ES-I3 (cell line): ENCODE measurements around the gene ZSWIM1.

Source experiments
- H3K36me3 ChIP-seq: 2 replicates; pipeline ENCODE4 v1.6.1; 2013; ENCODE audit warnings: mild to moderate bottlenecking, low read length, control low read depth, moderate library complexity; ENCODE audit not compliant: insufficient read depth
- H3K4me1 ChIP-seq: 2 replicates; pipeline ENCODE4 v1.6.1; 2013; ENCODE audit warnings: mild to moderate bottlenecking, control low read depth, low read length; ENCODE audit not compliant: insufficient read depth
- H3K9ac ChIP-seq: 2 replicates; pipeline ENCODE4 v1.6.1; 2013; ENCODE audit warnings: low read depth, mild to moderate bottlenecking, low read length, moderate library complexity
- H3K9me3 ChIP-seq: 2 replicates; pipeline ENCODE4 v1.6.1; 2013; ENCODE audit warnings: mild to moderate bottlenecking, low read length, moderate library complexity; ENCODE audit not compliant: control insufficient read depth, insufficient read depth

ZSWIM1 gene

GRCh38 chr20:45848421-45848820, 32.6 kb upstream of the ZSWIM1 start:
- Histone ChIP-seq H3K36me3 (peaks cover 12% of the 10 kb centered on the region; the same call in 1 of the 2 replicates), H3K9me3 (no peaks in the 10 kb centered on the region), H3K4me1 (peaks cover 4% of the 10 kb centered on the region; the same call in 1 of the 2 replicates), H3K9ac (no peak overlapping the region)

GRCh38 chr20:45848969-45849582, 32.0 kb upstream of the ZSWIM1 start:
- Histone ChIP-seq H3K4me1 (peaks cover 4% of the 10 kb centered on the region; the same call in 1 of the 2 replicates), H3K9me3 (no peaks in the 10 kb centered on the region), H3K9ac (no peak overlapping the region), H3K36me3 (peaks cover 12% of the 10 kb centered on the region; the same call in 1 of the 2 replicates)

- Histone ChIP-seq H3K36me3 (peaks cover 12% of the 10 kb centered on the region; the same call in 1 of the 2 replicates), H3K9ac (no peak overlapping the region), H3K4me1 (peaks cover 13% of the 10 kb centered on the region), H3K9me3 (no peaks in the 10 kb centered on the region)
These were observed 30.8 kb upstream of the ZSWIM1 start for GRCh38 chr20:45850238-45850637.

- no peak overlapping the region for H3K9ac ChIP-seq
- H3K9me3 ChIP-seq, result no peaks in the 10 kb centered on the region
- H3K36me3 ChIP-seq, result peaks cover 10% of the 10 kb centered on the region; the same call in 1 of the 2 replicates
- H3K4me1 ChIP-seq, result peaks cover 13% of the 10 kb centered on the region
These were observed 30.1 kb upstream of the ZSWIM1 start for GRCh38 chr20:45850926-45851325.

- H3K9ac ChIP-seq, result no peak overlapping the region
- no peaks in the 10 kb centered on the region for H3K9me3 ChIP-seq
- H3K36me3 ChIP-seq, result peaks cover 8% of the 10 kb centered on the region; the same call in 1 of the 2 replicates
- H3K4me1 ChIP-seq, result peaks cover 13% of the 10 kb centered on the region
These were observed 29.5 kb upstream of the ZSWIM1 start for GRCh38 chr20:45851501-45851900.

- Histone ChIP-seq H3K9ac (no peak overlapping the region), H3K9me3 (no peaks in the 10 kb centered on the region), H3K4me1 (peaks cover 13% of the 10 kb centered on the region), H3K36me3 (peaks cover 7% of the 10 kb centered on the region; the same call in 1 of the 2 replicates)
These were observed 28.7 kb upstream of the ZSWIM1 start for GRCh38 chr20:45852326-45852725.

- no peaks in the 10 kb centered on the region for H3K9me3 ChIP-seq
- no peak overlapping the region for H3K9ac ChIP-seq
- peaks cover 2% of the 10 kb centered on the region; the same call in 1 of the 2 replicates for H3K36me3 ChIP-seq
- H3K4me1 ChIP-seq, result peaks cover 17% of the 10 kb centered on the region
These were observed 27.5 kb upstream of the ZSWIM1 start for GRCh38 chr20:45853484-45853883.

- no peaks in the 10 kb centered on the region for H3K36me3 ChIP-seq
These were observed 23.7 kb upstream of the ZSWIM1 start, which contains the start of the genes ACOT8 and ZSWIM3 for GRCh38 chr20:45857114-45857881. TSS of gene ACOT8 (minus strand) at chr20:45857392. CDS start at chr20:45857315, 77 bp downstream. TSS of gene ZSWIM3 (plus strand) at chr20:45857614. CDS start at chr20:45857826, 212 bp downstream.

GRCh38 chr20:45857882-45858216, 23.2 kb upstream of the ZSWIM1 start:
- Histone ChIP-seq H3K36me3 (no peaks in the 10 kb centered on the region), H3K4me1 (peaks cover 23% of the 10 kb centered on the region), H3K9me3 (no peaks in the 10 kb centered on the region), H3K9ac (peak overlapping the region; percentile 95)

More at GRCh38 chr20:45857114-45857881, 23.7 kb upstream of the ZSWIM1 start, which contains the start of the genes ACOT8 and ZSWIM3:
- H3K9ac ChIP-seq, result peak within 1 kb of the TSS; percentile 95
- H3K9me3 ChIP-seq, result no peaks in the 10 kb centered on the region
- H3K4me1 ChIP-seq, result peaks cover 23% of the 10 kb centered on the region

- H3K9ac ChIP-seq, result no peak overlapping the region
- no peaks in the 10 kb centered on the region for H3K36me3 ChIP-seq
- H3K9me3 ChIP-seq, result no peaks in the 10 kb centered on the region
- H3K4me1 ChIP-seq, result peaks cover 13% of the 10 kb centered on the region
These were observed 21.1 kb upstream of the ZSWIM1 start for GRCh38 chr20:45859916-45860315.

- Histone ChIP-seq H3K9me3 (no peaks in the 10 kb centered on the region), H3K4me1 (peaks cover 10% of the 10 kb centered on the region), H3K36me3 (no peaks in the 10 kb centered on the region), H3K9ac (no peak overlapping the region)
These were observed 20.3 kb upstream of the ZSWIM1 start for GRCh38 chr20:45860560-45861220.

GRCh38 chr20:45861221-45862075, 19.6 kb upstream of the ZSWIM1 start:
- no peaks in the 10 kb centered on the region for H3K36me3 ChIP-seq
- no peaks in the 10 kb centered on the region for H3K9me3 ChIP-seq
- H3K4me1 ChIP-seq, result peaks cover 10% of the 10 kb centered on the region
- no peak overlapping the region for H3K9ac ChIP-seq

GRCh38 chr20:45863543-45864470, 17.2 kb upstream of the ZSWIM1 start:
- Histone ChIP-seq H3K4me1 (peaks cover 5% of the 10 kb centered on the region; the same call in 1 of the 2 replicates), H3K36me3 (no peaks in the 10 kb centered on the region), H3K9ac (no peak overlapping the region), H3K9me3 (no peaks in the 10 kb centered on the region)
